ENCODE data around the gene SIK2.

DNA sequence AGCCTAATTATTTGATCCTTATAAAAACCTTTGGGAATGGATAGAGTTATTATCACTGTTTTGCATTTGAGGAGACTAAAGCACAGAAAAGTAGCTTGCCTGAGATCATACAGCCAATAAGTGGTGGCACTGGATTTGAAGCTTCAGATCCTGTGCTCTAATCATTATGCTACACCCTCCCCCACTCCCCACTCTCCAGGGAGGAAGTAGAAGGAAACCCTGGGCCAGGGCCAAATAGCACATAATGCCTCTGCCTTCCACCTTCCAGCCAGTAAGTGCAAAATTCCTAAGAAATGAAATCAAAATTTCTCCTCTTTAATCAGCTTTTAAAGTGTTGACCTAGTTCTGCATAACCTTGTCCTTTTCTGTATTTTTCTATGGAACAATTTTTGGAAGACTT, 61.6 kb downstream of the SIK2 start:
- TF ChIP-seq, protein P1, sequence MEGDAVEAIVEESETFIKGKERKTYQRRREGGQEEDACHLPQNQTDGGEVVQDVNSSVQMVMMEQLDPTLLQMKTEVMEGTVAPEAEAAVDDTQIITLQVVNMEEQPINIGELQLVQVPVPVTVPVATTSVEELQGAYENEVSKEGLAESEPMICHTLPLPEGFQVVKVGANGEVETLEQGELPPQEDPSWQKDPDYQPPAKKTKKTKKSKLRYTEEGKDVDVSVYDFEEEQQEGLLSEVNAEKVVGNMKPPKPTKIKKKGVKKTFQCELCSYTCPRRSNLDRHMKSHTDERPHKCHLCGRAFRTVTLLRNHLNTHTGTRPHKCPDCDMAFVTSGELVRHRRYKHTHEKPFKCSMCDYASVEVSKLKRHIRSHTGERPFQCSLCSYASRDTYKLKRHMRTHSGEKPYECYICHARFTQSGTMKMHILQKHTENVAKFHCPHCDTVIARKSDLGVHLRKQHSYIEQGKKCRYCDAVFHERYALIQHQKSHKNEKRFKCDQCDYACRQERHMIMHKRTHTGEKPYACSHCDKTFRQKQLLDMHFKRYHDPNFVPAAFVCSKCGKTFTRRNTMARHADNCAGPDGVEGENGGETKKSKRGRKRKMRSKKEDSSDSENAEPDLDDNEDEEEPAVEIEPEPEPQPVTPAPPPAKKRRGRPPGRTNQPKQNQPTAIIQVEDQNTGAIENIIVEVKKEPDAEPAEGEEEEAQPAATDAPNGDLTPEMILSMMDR (IDR thresholded peaks at IDR 0.05): no peak
- TF ChIP-seq EZH2 (IDR thresholded peaks at IDR 0.05; ENCODE audit: borderline replicate concordance, insufficient read depth, low read depth, low read length, poor library complexity, severe bottlenecking): no peak
